GM23248 (cell line): ENCODE measurements around the gene PLCL2. TPM values are rescaled to one million over a fixed set of nuclear protein-coding genes. Genes with fewer than 3 reads are reported as not detected.

Experiments used
- DNase-seq: peaks from one replicate; pipeline ENCODE4 v3.0.0-alpha.2; 2015
- H2AFZ ChIP-seq: fragments of 200-600 bp; sonication (generic); 2 replicates; pipeline ENCODE4 v1.6.1; 2016; ENCODE audit warnings: antibody characterized with exemption
- H3F3A ChIP-seq: fragments of 200-600 bp; sonication (generic); 2 replicates; pipeline ENCODE4 v1.6.1; 2016; ENCODE audit warnings: mild to moderate bottlenecking, antibody characterized with exemption, mixed run types; ENCODE audit not compliant: insufficient read depth
- H3K27ac ChIP-seq: fragments of 200-600 bp; sonication (generic); 2 replicates; pipeline ENCODE4 v1.5.1; 2016; ENCODE audit warnings: mild to moderate bottlenecking
- H3K27me3 ChIP-seq: fragments of 200-600 bp; sonication (generic); replicated peaks from 2 replicates; pipeline ENCODE4 v1.6.1; 2016; ENCODE audit warnings: mild to moderate bottlenecking; ENCODE audit not compliant: insufficient read depth
- H3K36me3 ChIP-seq: fragments of 200-600 bp; sonication (generic); 2 replicates; pipeline ENCODE4 v1.6.1; 2016; ENCODE audit warnings: low read depth, mild to moderate bottlenecking
- H3K4me1 ChIP-seq: fragments of 200-600 bp; sonication (generic); 2 replicates; pipeline ENCODE4 v1.6.1; 2016; ENCODE audit warnings: mild to moderate bottlenecking; ENCODE audit not compliant: insufficient read depth
- H3K4me2 ChIP-seq: fragments of 200-600 bp; sonication (generic); one replicate; pipeline ENCODE4 v1.6.1; 2016; ENCODE audit warnings: mild to moderate bottlenecking; ENCODE audit not compliant: unreplicated experiment
- H3K4me3 ChIP-seq: fragments of 200-600 bp; sonication (generic); 2 replicates; pipeline ENCODE4 v1.5.1; 2016; ENCODE audit warnings: mild to moderate bottlenecking
- H3K79me2 ChIP-seq: fragments of 200-600 bp; sonication (generic); 2 replicates; pipeline ENCODE4 v1.6.1; 2016; ENCODE audit warnings: mild to moderate bottlenecking; ENCODE audit not compliant: insufficient read depth
- H3K9ac ChIP-seq: fragments of 200-600 bp; sonication (generic); 2 replicates; pipeline ENCODE4 v1.6.1; 2016; ENCODE audit warnings: mild to moderate bottlenecking
- H3K9me2 ChIP-seq: fragments of 200-600 bp; sonication (generic); 2 replicates; pipeline ENCODE4 v1.6.1; 2016; ENCODE audit warnings: mixed run types, mild to moderate bottlenecking, moderate library complexity; ENCODE audit not compliant: insufficient read depth
- H3K9me3 ChIP-seq: fragments of 200-600 bp; sonication (generic); one replicate; pipeline ENCODE4 v1.6.1; 2017; ENCODE audit warnings: low read depth
- H4K20me1 ChIP-seq: fragments of 200-600 bp; sonication (generic); 2 replicates; pipeline ENCODE4 v1.6.0; 2016; ENCODE audit not compliant: insufficient read depth
- EZH2 ChIP-seq: fragments of 200-600 bp; sonication (generic); IDR thresholded peaks from 2 replicates; pipeline ENCODE4 v1.6.1; 2018; ENCODE audit warnings: antibody characterized with exemption, mild to moderate bottlenecking; ENCODE audit not compliant: insufficient read depth, poor library complexity, severe bottlenecking
- EZH2phosphoT487 ChIP-seq: fragments of 200-600 bp; sonication (generic); IDR thresholded peaks from 2 replicates; pipeline ENCODE4 v1.6.1; 2018; ENCODE audit warnings: antibody characterized with exemption, moderate library complexity, mild to moderate bottlenecking, low read depth; ENCODE audit not compliant: insufficient read depth
- WGBS, 2 experiments: methylation state at CpG; one replicate each; pipeline ENCODE4 v1.1.6; 2015 to 2017; ENCODE audit warnings: low lambda C conversion rate in 2 of 2, low coverage in 1 of 2; ENCODE audit errors: missing lambda C conversion rate in 2 of 2; 5-methylcytosine and 5-hydroxymethylcytosine counted together
- in situ Hi-C: fragments of 300-500 bp; cut with MboI; formaldehyde crosslinking; loops from 2 replicates; pipeline ENCODE4 v1.15.0; 2020
- polyA plus RNA-seq: library from polyadenylated mRNA; unstranded; fragments of >200 nt; fragmentation: Nextera tagmentation; extraction: Ambion mirVana; gene quantifications from 2 replicates; pipeline ENCODE4 v1.2.1, GENCODE V29; 2016
- total RNA-seq: library from RNA; depleted of rRNA; stranded (reverse); fragments of >200 nt; shearing (Covaris generic); gene quantifications from 2 replicates; pipeline ENCODE4 v1.2.3, GENCODE V29; 2014

Gene PLCL2
- total and polyA plus RNA-seq, 2 experiments from 2014 or later = 1.4 to 5.1 TPM

- H2AFZ ChIP-seq = no peak overlapping the region
- TF ChIP-seq EZH2phosphoT487 (no peak), EZH2 (no peak)
- no peaks in the 10 kb centered on the region for H3K9me3 ChIP-seq
- H4K20me1 ChIP-seq = no peaks in the 10 kb centered on the region
- in situ Hi-C loops = no loop called here
- H3K9ac ChIP-seq = no peak overlapping the region
- no peak overlapping the region for H3K4me3 ChIP-seq
- H3K9me2 ChIP-seq = no peaks in the 10 kb centered on the region
- no peaks in the 10 kb centered on the region for H3K36me3 ChIP-seq
- no peaks in the 10 kb centered on the region for H3K79me2 ChIP-seq
- no peaks in the 10 kb centered on the region for H3F3A ChIP-seq
- no peak overlapping the region for H3K4me2 ChIP-seq
- no peaks in the 10 kb centered on the region for H3K27me3 ChIP-seq
- no peak overlapping the region for H3K27ac ChIP-seq
- 80% methylated on average over 8 of the region's 8 CpGs for WGBS, 2 experiments
- no peaks in the 10 kb centered on the region for H3K4me1 ChIP-seq
- no peak for DNase-seq
Measured at GRCh38 chr3:17116007-17116600, 231.3 kb downstream of the PLCL2 start.

- H3F3A ChIP-seq = no peaks in the 10 kb centered on the region
- H3K36me3 ChIP-seq = no peaks in the 10 kb centered on the region
- no peaks in the 10 kb centered on the region for H3K27me3 ChIP-seq
- H4K20me1 ChIP-seq = no peaks in the 10 kb centered on the region
- no peaks in the 10 kb centered on the region for H3K9me2 ChIP-seq
- TF ChIP-seq EZH2 (no peak), EZH2phosphoT487 (no peak)
- no peak for DNase-seq
- H3K4me3 ChIP-seq = no peak overlapping the region
- H3K79me2 ChIP-seq = no peaks in the 10 kb centered on the region
- H3K4me1 ChIP-seq = no peaks in the 10 kb centered on the region
- H3K9me3 ChIP-seq = no peaks in the 10 kb centered on the region
- no peak overlapping the region for H3K27ac ChIP-seq
- no peak overlapping the region for H3K9ac ChIP-seq
- in situ Hi-C loops = no loop called here
- no peak overlapping the region for H2AFZ ChIP-seq
- WGBS, 2 experiments = 73 to 80% methylated on average over 6 of the region's 6 CpGs
- H3K4me2 ChIP-seq = no peak overlapping the region
Measured at GRCh38 chr3:17118771-17119170, 234.0 kb downstream of the PLCL2 start.

GRCh38 chr3:17119201-17120072 lies 234.7 kb downstream of the PLCL2 start:
- no peaks in the 10 kb centered on the region for H3K4me1 ChIP-seq
- no peaks in the 10 kb centered on the region for H4K20me1 ChIP-seq
- no peak overlapping the region for H3K4me2 ChIP-seq
- no peaks in the 10 kb centered on the region for H3K79me2 ChIP-seq
- H2AFZ ChIP-seq = no peak overlapping the region
- 74 to 76% methylated on average over 5 of the region's 5 CpGs for WGBS, 2 experiments
- H3K9me2 ChIP-seq = no peaks in the 10 kb centered on the region
- no peaks in the 10 kb centered on the region for H3K27me3 ChIP-seq
- no peak for DNase-seq
- no peaks in the 10 kb centered on the region for H3K36me3 ChIP-seq
- no peak overlapping the region for H3K4me3 ChIP-seq
- no peaks in the 10 kb centered on the region for H3K9me3 ChIP-seq
- H3K9ac ChIP-seq = no peak overlapping the region
- H3F3A ChIP-seq = no peaks in the 10 kb centered on the region
- in situ Hi-C loops = no loop called here
- TF ChIP-seq EZH2phosphoT487 = no peak
- no peak for TF ChIP-seq EZH2
- H3K27ac ChIP-seq = no peak overlapping the region

GRCh38 chr3:17120115-17120514 lies 235.4 kb downstream of the PLCL2 start:
- no peaks in the 10 kb centered on the region for H3K9me2 ChIP-seq
- no peaks in the 10 kb centered on the region for H3K79me2 ChIP-seq
- H3K4me3 ChIP-seq = no peak overlapping the region
- no peaks in the 10 kb centered on the region for H3F3A ChIP-seq
- H3K9ac ChIP-seq = no peak overlapping the region
- no peak overlapping the region for H3K27ac ChIP-seq
- H3K36me3 ChIP-seq = no peaks in the 10 kb centered on the region
- no peaks in the 10 kb centered on the region for H3K9me3 ChIP-seq
- 66 to 74% methylated on average over 4 of the region's 4 CpGs for WGBS, 2 experiments
- H2AFZ ChIP-seq = no peak overlapping the region
- DNase-seq = no peak
- H3K4me1 ChIP-seq = no peaks in the 10 kb centered on the region
- TF ChIP-seq EZH2 (no peak), EZH2phosphoT487 (no peak)
- no peaks in the 10 kb centered on the region for H4K20me1 ChIP-seq
- in situ Hi-C loops = no loop called here
- no peaks in the 10 kb centered on the region for H3K27me3 ChIP-seq
- no peak overlapping the region for H3K4me2 ChIP-seq
